B cell (primary cell): Measurements from ENCODE around the gene RBMS3. TPM values are rescaled to one million over a fixed set of nuclear protein-coding genes. Genes with fewer than 3 reads are reported as not detected.

Experiments used
- ATAC-seq: fragments of 200-7000 bp; cut with Tn5 transposase; one replicate; pipeline ENCODE4 v1.10.0; 2021; ENCODE audit warnings: low read depth, mild to moderate bottlenecking, moderate number of reproducible peaks, moderate library complexity
- CTCF ChIA-PET: fragments of 350-600 bp; sonication (Branson Sonifier 250); formaldehyde crosslinking; loops from one replicate; lab custom pipeline; 2021; ENCODE audit warnings: antibody characterized with exemption, inconsistent platforms; lab: Charles Lee
- POLR2A ChIA-PET: fragments of 350-600 bp; sonication (Branson Sonifier 250); formaldehyde crosslinking; loops from one replicate; lab custom pipeline; 2021; ENCODE audit warnings: antibody characterized with exemption; lab: Charles Lee
- DNase-seq: peaks from one replicate; pipeline ENCODE4 v3.0.0; 2013
- H2AFZ ChIP-seq: 2 replicates; pipeline ENCODE4 v1.6.1; 2012; ENCODE audit warnings: mild to moderate bottlenecking, low read depth, low read length; ENCODE audit not compliant: insufficient read depth, poor library complexity, severe bottlenecking
- H3K27ac ChIP-seq, 2 donors: 1 replicate in 1 of 2; 2 replicates in 1 of 2; pipeline ENCODE4 v1.5.1; 2012 to 2013; ENCODE audit warnings: low read length in 2 of 2, mild to moderate bottlenecking in 2 of 2, moderate library complexity in 1 of 2
- H3K27me3 ChIP-seq, 4 experiments: fragments of 200-600 bp in 1 of 4; sonication (generic) in 1 of 4; replicated peaks in 1 of 4; 1 replicate in 2 of 4; 2 replicates in 2 of 4; pipeline versions ENCODE4 v1.6.1 to v1.7.0; 2013 to 2016; ENCODE audit warnings: low read length in 3 of 4, mild to moderate bottlenecking in 2 of 4, mixed read lengths in 1 of 4, moderate library complexity in 1 of 4; ENCODE audit not compliant: insufficient read depth in 4 of 4, control insufficient read depth in 3 of 4; ENCODE audit errors: control extremely low read depth in 1 of 4
- H3K36me3 ChIP-seq, 2 experiments: replicated peaks in 1 of 2; 1 replicate in 1 of 2; 2 replicates in 1 of 2; pipeline versions ENCODE4 v1.6.1 to v1.7.1; 2013; ENCODE audit warnings: low read length in 1 of 2; ENCODE audit not compliant: insufficient read depth in 2 of 2, control insufficient read depth in 1 of 2; ENCODE audit errors: control extremely low read depth in 1 of 2, extremely low read depth in 1 of 2
- H3K4me1 ChIP-seq, 2 donors: fragments of 200-600 bp in 1 of 2; sonication (generic) in 1 of 2; 1 replicate in 1 of 2; 2 replicates in 1 of 2; pipeline versions ENCODE4 v1.5.1 to v1.6.1; 2013 to 2017; ENCODE audit warnings: low read length in 2 of 2; ENCODE audit not compliant: control insufficient read depth in 2 of 2, insufficient read depth in 2 of 2
- H3K4me2 ChIP-seq: replicated peaks from 2 replicates; pipeline ENCODE3; 2012; ENCODE audit warnings: mild to moderate bottlenecking, low read depth, low read length; ENCODE audit not compliant: poor library complexity, severe bottlenecking
- H3K4me3 ChIP-seq, 5 experiments: fragments of 200-600 bp in 1 of 5; sonication (generic) in 1 of 5; 1 replicate in 3 of 5; 2 replicates in 2 of 5; pipeline versions ENCODE4 v1.5.1 to v1.7.0; 2011 to 2016; ENCODE audit warnings: low read length in 4 of 5, mild to moderate bottlenecking in 4 of 5, low read depth in 2 of 5, control low read depth in 1 of 5, moderate library complexity in 1 of 5; ENCODE audit not compliant: insufficient read depth in 1 of 5; ENCODE audit errors: control extremely low read depth in 1 of 5, extremely low read depth in 1 of 5
- H3K79me2 ChIP-seq: fragments of 200-600 bp; sonication (generic); one replicate; pipeline ENCODE4 v1.6.0; 2016; ENCODE audit warnings: low read length; ENCODE audit not compliant: control insufficient read depth, insufficient read depth
- H3K9ac ChIP-seq: fragments of 200-600 bp; sonication (generic); 2 replicates; pipeline ENCODE4 v1.6.1; 2017; ENCODE audit warnings: mild to moderate bottlenecking, low read length, moderate library complexity
- H3K9me3 ChIP-seq, 3 donors: one replicate each; pipeline versions ENCODE4 v1.6.1 to v1.7.1; 2013; ENCODE audit warnings: low read length in 2 of 3; ENCODE audit not compliant: control insufficient read depth in 2 of 3, insufficient read depth in 1 of 3; ENCODE audit errors: control extremely low read depth in 1 of 3
- H4K20me1 ChIP-seq: 2 replicates; pipeline ENCODE4 v1.6.0; 2012; ENCODE audit warnings: mild to moderate bottlenecking, low read length; ENCODE audit not compliant: insufficient read depth, control insufficient read depth, poor library complexity, severe bottlenecking
- H3K27ac Mint-ChIP-seq: one replicate; pipeline ENCODE4 v1.8.0; 2021; ENCODE audit warnings: mixed read lengths
- H3K27me3 Mint-ChIP-seq: one replicate; pipeline ENCODE4 v1.8.0; 2021; ENCODE audit warnings: mixed read lengths
- H3K4me1 Mint-ChIP-seq: one replicate; pipeline ENCODE4 v1.8.0; 2021; ENCODE audit warnings: mixed read lengths
- H3K4me3 Mint-ChIP-seq: one replicate; pipeline ENCODE4 v1.8.0; 2021; ENCODE audit warnings: mixed read lengths
- H3K9me3 Mint-ChIP-seq: one replicate; pipeline ENCODE4 v1.8.0; 2022; ENCODE audit warnings: mixed read lengths; ENCODE audit not compliant: insufficient read depth
- CTCF ChIP-seq: fragments of 200-600 bp; IDR thresholded peaks from one replicate; pipeline ENCODE4 v1.8.0; 2022; ENCODE audit warnings: antibody characterized with exemption, mild to moderate bottlenecking
- EZH2 ChIP-seq: IDR thresholded peaks from 2 replicates; pipeline ENCODE4 v1.6.1; 2012; ENCODE audit warnings: borderline replicate concordance, low read depth, mild to moderate bottlenecking, moderate library complexity, low read length; ENCODE audit not compliant: insufficient read depth, poor library complexity, severe bottlenecking
- WGBS: methylation state at CpG from one replicate; pipeline ENCODE4 v1.1.5; 2013; ENCODE audit warnings: missing lambda C conversion rate; ENCODE audit not compliant: insufficient coverage; 5-methylcytosine and 5-hydroxymethylcytosine counted together
- intact Hi-C: fragments of 100-400 bp; cut with micrococcal nuclease; formaldehyde crosslinking; loops from one replicate; pipeline ENCODE4 v1.10.0; 2022
- polyA plus RNA-seq: library from polyadenylated mRNA; depleted of rRNA; stranded (reverse); fragments of >200 nt; gene quantifications from 2 replicates; pipeline ENCODE4 v1.2.3, GENCODE V29; 2012
- total RNA-seq, 2 donors: library from RNA; stranded (reverse); fragments of 120-200 nt in 1 of 2; gene quantifications; 1 replicate in 1 of 2; 2 replicates in 1 of 2; pipeline versions ENCODE4 v1.2.3 to v1.2.4, GENCODE V29; 2013 to 2022

Gene RBMS3
- total and polyA plus RNA-seq, 2 donors (not counting 1 experiment from before 2014, with no cell fraction given): not detected

DNA sequence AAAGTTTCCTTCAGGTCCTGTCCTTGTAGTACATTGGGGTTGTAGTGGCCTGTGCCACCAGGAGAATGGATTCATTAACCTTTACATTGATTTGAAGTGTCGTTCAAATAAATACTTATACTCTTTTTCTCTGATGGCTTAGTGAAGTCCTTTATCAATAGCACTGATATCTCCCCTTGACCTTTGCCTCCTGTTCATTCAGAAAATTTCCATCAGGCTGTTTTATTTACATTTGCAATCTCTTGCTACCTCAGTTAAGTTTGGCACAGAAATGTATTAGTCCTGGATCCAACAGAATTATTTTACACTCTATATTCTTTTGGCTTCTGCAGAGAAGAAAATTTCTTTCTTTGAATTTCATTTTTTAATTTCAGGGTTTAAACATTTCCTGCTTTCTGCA lies 497.0 kb downstream of the RBMS3 start:
- H3K9me3 Mint-ChIP-seq: no peaks in the 10 kb centered on the region
- Histone ChIP-seq H3K27me3 (no peaks in the 10 kb centered on the region), H3K4me3 (no peak overlapping the region), H3K4me1 (no peaks in the 10 kb centered on the region), H3K27ac (no peak overlapping the region), H3K9ac (no peak overlapping the region), H2AFZ (no peak overlapping the region), H4K20me1 (no peaks in the 10 kb centered on the region), H3K36me3 (no peaks in the 10 kb centered on the region), H3K9me3 (peaks cover 0 to 8% (median 0%) of the 10 kb centered on the region in 3 donors), H3K79me2 (no peaks in the 10 kb centered on the region), H3K4me2 (no peak overlapping the region)
- no peak for TF ChIP-seq EZH2
- no peak for TF ChIP-seq CTCF
- no peak overlapping the region for H3K4me3 Mint-ChIP-seq
- H3K4me1 Mint-ChIP-seq: no peaks in the 10 kb centered on the region
- no peak for DNase-seq
- H3K27ac Mint-ChIP-seq: no peak overlapping the region
- POLR2A ChIA-PET: no interaction called here
- CTCF ChIA-PET: no interaction called here
- intact Hi-C loops: no loop called here
- ATAC-seq: no peak
- no peaks in the 10 kb centered on the region for H3K27me3 Mint-ChIP-seq
- no CpG with 5 or more reads among the region's 1 CpG for WGBS

DNA sequence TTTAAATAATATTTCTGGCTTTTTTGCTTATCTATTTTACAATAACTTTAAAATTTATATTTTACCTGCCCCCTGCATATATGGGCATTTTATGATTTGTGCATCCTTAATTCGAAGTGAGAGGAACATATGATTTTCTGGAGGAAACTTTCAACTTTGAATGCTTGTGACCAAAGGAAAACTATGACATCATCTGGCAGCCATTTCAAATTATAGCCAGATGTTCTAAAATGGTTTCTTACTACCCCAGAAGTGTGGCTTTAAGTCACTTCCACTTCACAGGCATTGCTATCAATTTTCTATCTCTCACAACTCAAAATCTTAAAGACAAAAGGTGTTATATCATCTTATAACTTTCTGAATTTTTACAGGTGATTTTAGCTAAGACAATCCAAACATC lies 508.8 kb downstream of the RBMS3 start:
- ChIA-PET POLR2A (no interaction called here), CTCF (no interaction called here)
- no peak overlapping the region for H3K27ac Mint-ChIP-seq
- ATAC-seq: no peak
- no peaks in the 10 kb centered on the region for H3K4me1 ChIP-seq
- H3K27me3 ChIP-seq: no peaks in the 10 kb centered on the region
- no peaks in the 10 kb centered on the region for H3K36me3 ChIP-seq
- peaks cover 2% of the 10 kb centered on the region for H3K9me3 Mint-ChIP-seq
- H2AFZ ChIP-seq: no peak overlapping the region
- no peak for DNase-seq
- H3K4me1 Mint-ChIP-seq: no peaks in the 10 kb centered on the region
- H3K4me3 ChIP-seq: no peak overlapping the region
- no peaks in the 10 kb centered on the region for H3K79me2 ChIP-seq
- no peak overlapping the region for H3K4me2 ChIP-seq
- H4K20me1 ChIP-seq: no peaks in the 10 kb centered on the region
- TF ChIP-seq EZH2: no peak
- no peak for TF ChIP-seq CTCF
- WGBS: no CpG with 5 or more reads among the region's 1 CpG
- no peak overlapping the region for H3K27ac ChIP-seq
- intact Hi-C loops: no loop called here
- H3K9me3 ChIP-seq: peaks cover 0 to 4% (median 1%) of the 10 kb centered on the region in 3 donors
- no peaks in the 10 kb centered on the region for H3K27me3 Mint-ChIP-seq
- H3K4me3 Mint-ChIP-seq: no peak overlapping the region
- no peak overlapping the region for H3K9ac ChIP-seq
